BLaER1 treated with 17β-estradiol and CSF1 and Interleukin-3, amounts not matched to agents 10 nM and 100 nM (cell line): ENCODE results near the gene RPL18A.

ENCODE experiments used
- H3K27ac ChIP-seq, 11 experiments: shearing (Covaris generic); formaldehyde crosslinking; 2 replicates each; pipeline ENCODE4 v1.8.1; 2022
- H3K27me3 ChIP-seq, 11 experiments: shearing (Covaris generic); formaldehyde crosslinking; 2 replicates each; pipeline ENCODE4 v1.8.1; 2022
- H3K36me3 ChIP-seq, 11 experiments: shearing (Covaris generic); formaldehyde crosslinking; 2 replicates each; pipeline ENCODE4 v1.8.1; 2022
- H3K4me1 ChIP-seq, 10 experiments: shearing (Covaris generic); formaldehyde crosslinking; 2 replicates each; pipeline ENCODE4 v1.8.1; 2022
- H3K4me2 ChIP-seq, 11 experiments: shearing (Covaris generic); formaldehyde crosslinking; 2 replicates each; pipeline ENCODE4 v1.8.1; 2022
- H3K4me3 ChIP-seq, 10 experiments: shearing (Covaris generic); formaldehyde crosslinking; 2 replicates each; pipeline ENCODE4 v1.8.1; 2022
- H3K9ac ChIP-seq, 11 experiments: shearing (Covaris generic); formaldehyde crosslinking; 2 replicates each; pipeline ENCODE4 v1.8.1; 2022
- H3K9me3 ChIP-seq, 11 experiments: shearing (Covaris generic); formaldehyde crosslinking; replicated peaks in 1 of 11; 2 replicates each; pipeline ENCODE4 v1.8.1; 2022
- H4K20me1 ChIP-seq, 11 experiments: shearing (Covaris generic); formaldehyde crosslinking; 2 replicates each; pipeline ENCODE4 v1.8.1; 2022
- Cebpa-rat ChIP-seq, 11 experiments: shearing (Covaris generic); IDR thresholded peaks; 2 replicates each; pipeline ENCODE4 v1.8.1; 2022

RPL18A gene

GRCh38 chr19:17829855-17830566 lies 29.7 kb upstream of the RPL18A start:
- H3K4me2 ChIP-seq, result no peak overlapping the region
- TF ChIP-seq Cebpa-rat (IDR thresholded peaks at IDR 0.05), result no peak
- H3K4me1 ChIP-seq, result peaks cover 0 to 20% (median 3%) of the 10 kb centered on the region in 10 experiments; a peak in 9 of 20 replicates
- no peak overlapping the region for H3K9ac ChIP-seq
- no peak overlapping the region for H3K4me3 ChIP-seq
- no peaks in the 10 kb centered on the region for H3K27me3 ChIP-seq
- peaks cover 0 to 19% (median 8%) of the 10 kb centered on the region in 11 experiments; a peak in 15 of 22 replicates for H3K9me3 ChIP-seq
- H3K36me3 ChIP-seq, result peaks cover 55 to 97% (median 90%) of the 10 kb centered on the region in 11 experiments
- peaks cover 0 to 91% (median 0%) of the 10 kb centered on the region in 11 experiments; a peak in 6 of 22 replicates for H4K20me1 ChIP-seq
- no peak overlapping the region for H3K27ac ChIP-seq

DNA sequence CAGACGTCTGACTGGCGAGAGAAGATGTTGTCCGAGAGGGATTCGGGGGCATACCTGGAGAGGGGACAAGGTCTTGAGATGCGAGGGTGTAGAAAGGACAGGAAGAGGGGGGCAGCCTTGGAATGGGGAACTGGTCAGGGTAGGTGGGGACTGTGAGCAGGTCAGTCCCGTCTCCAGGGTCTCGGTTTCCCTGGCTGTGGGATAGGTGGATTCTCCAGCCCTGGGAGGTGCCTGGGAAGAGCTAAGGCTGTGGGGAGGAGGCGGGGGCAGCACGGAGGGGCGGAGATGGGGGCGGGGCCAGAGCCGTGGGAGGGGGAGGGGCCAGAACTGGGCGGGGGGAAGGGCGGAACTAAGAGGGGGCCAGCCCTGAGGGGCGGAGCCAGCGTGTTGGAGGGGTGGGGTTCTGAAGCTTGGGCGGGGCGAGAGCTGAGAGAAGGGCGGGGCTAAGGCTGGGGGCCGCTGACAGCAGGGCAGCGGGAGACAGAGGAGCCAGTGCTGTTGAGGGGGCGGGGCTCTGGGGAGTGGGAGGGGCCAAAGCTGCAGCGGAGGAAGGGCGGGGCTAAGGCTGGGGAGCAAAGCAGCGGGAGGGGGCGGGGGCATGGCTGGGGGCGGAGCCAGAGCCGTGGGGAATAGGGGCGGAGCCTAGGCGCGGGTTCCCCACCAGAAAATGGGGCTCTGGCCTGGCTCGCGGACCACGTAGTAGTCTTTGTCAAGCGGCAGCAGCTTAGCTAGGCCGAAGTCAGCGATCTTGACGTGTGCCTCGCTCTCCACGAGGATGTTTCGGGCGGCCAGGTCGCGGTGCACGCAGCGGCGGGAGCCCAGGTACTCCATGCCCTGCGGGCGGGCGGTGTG lies 28.9 kb upstream of the RPL18A start:
- TF ChIP-seq Cebpa-rat (IDR thresholded peaks at IDR 0.05), result no peak
- no peak overlapping the region for H3K9ac ChIP-seq
- peaks cover 58 to 97% (median 91%) of the 10 kb centered on the region in 11 experiments for H3K36me3 ChIP-seq
- H3K4me3 ChIP-seq, result no peak overlapping the region
- H3K4me1 ChIP-seq, result peaks cover 0 to 20% (median 3%) of the 10 kb centered on the region in 10 experiments; a peak in 9 of 20 replicates
- no peak overlapping the region for H3K4me2 ChIP-seq
- no peaks in the 10 kb centered on the region for H3K27me3 ChIP-seq
- peaks cover 0 to 19% (median 8%) of the 10 kb centered on the region in 11 experiments; a peak in 15 of 22 replicates for H3K9me3 ChIP-seq
- no peak overlapping the region for H3K27ac ChIP-seq
- peaks cover 0 to 93% (median 0%) of the 10 kb centered on the region in 11 experiments; a peak in 7 of 22 replicates for H4K20me1 ChIP-seq

DNA sequence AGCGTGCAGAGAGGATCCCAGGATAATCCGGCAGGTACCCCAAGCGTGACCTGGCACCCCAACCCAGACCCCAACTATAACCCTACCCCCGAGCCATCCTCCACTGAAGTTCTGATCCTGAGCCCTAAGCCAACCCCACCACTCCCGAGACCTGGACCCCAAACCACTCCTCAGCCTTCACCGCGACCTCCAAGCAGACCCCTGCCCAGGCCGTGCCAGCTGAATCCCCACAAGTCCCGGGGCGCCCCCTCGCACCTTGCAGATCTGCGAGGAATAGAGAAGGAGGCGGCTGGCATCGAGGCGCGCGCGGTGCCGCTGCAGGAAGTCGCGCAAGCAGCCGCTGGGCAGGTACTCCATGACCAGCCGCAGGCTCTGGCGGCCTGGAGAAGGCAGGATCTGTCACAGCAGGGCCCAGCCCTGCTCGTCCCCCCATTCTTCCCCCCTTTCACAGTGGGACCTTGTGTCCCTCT lies 28.3 kb upstream of the RPL18A start:
- Histone ChIP-seq H3K4me2 (no peak overlapping the region), H3K36me3 (peaks cover 62 to 97% (median 91%) of the 10 kb centered on the region in 11 experiments), H3K4me3 (no peak overlapping the region)

GRCh38 chr19:17832443-17833208 lies 27.1 kb upstream of the RPL18A start:
- no peak overlapping the region for H3K4me3 ChIP-seq
- TF ChIP-seq Cebpa-rat (IDR thresholded peaks at IDR 0.05), result no peak
- H3K36me3 ChIP-seq, result peaks cover 63 to 96% (median 90%) of the 10 kb centered on the region in 11 experiments
- no peak overlapping the region for H3K4me2 ChIP-seq
- H3K9ac ChIP-seq, result no peak overlapping the region
- H3K27me3 ChIP-seq, result no peaks in the 10 kb centered on the region
- peaks cover 0 to 86% (median 0%) of the 10 kb centered on the region in 11 experiments; a peak in 7 of 22 replicates for H4K20me1 ChIP-seq
- H3K4me1 ChIP-seq, result peaks cover 0 to 18% (median 1%) of the 10 kb centered on the region in 10 experiments; a peak in 9 of 20 replicates
- no peak overlapping the region for H3K27ac ChIP-seq
- H3K9me3 ChIP-seq, result peaks cover 0 to 19% (median 8%) of the 10 kb centered on the region in 11 experiments; a peak in 15 of 22 replicates

More for the DNA sequence above, 28.3 kb upstream of the RPL18A start:
- Histone ChIP-seq H3K9me3 (peaks cover 0 to 19% (median 8%) of the 10 kb centered on the region in 11 experiments; a peak in 15 of 22 replicates), H4K20me1 (peaks cover 0 to 93% (median 0%) of the 10 kb centered on the region in 11 experiments; a peak in 7 of 22 replicates), H3K9ac (no peak overlapping the region), H3K27me3 (no peaks in the 10 kb centered on the region), H3K4me1 (peaks cover 0 to 20% (median 3%) of the 10 kb centered on the region in 10 experiments; a peak in 9 of 20 replicates), H3K27ac (no peak overlapping the region)
- TF ChIP-seq Cebpa-rat (IDR thresholded peaks at IDR 0.05), result no peak

DNA sequence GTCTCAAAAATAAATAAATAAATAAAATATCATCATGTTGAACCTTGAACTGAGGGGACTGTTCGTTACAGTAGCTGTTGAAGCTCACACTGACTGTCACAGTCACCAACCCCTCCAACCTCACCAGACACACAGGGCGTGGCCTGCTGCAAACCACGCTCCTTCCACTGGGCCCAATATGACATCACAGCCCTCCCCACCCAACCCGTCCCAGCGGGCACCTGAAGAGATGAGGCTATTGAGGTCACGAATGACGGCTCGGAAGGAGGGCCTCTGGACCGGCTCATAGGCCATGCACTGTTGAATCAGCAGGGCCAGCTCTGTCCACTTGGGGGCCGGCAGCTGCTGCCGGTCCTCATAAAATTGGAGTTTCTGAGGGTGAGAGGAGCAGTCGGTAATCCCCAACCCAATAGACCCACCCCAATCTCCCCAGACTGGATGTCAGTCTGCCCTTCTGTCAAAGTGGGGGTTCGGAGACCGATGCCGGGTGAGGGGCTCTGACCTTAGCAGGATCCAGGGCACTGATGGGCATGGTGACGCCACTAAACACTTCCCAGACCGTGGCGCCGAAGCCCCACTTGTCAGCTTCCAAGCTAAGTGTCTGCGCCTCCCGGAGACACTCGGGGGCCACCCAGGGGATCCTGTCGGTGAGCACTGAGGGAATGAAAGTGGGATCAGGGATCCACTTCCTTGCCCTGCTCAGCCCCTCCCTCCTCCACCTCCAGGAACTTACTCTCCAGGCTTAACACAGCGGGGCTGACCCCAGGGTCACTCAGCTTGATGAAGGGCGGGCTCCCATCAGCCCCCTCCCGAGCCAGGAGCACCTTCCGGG lies 25.1 kb upstream of the RPL18A start:
- H3K27me3 ChIP-seq, result no peaks in the 10 kb centered on the region
- H4K20me1 ChIP-seq, result peaks cover 0 to 84% (median 0%) of the 10 kb centered on the region in 11 experiments; a peak in 7 of 22 replicates
- no peak overlapping the region for H3K9ac ChIP-seq
- H3K27ac ChIP-seq, result no peak overlapping the region
- peaks cover 0 to 19% (median 8%) of the 10 kb centered on the region in 11 experiments; a peak in 15 of 22 replicates for H3K9me3 ChIP-seq
- no peak overlapping the region for H3K4me3 ChIP-seq
- no peak for TF ChIP-seq Cebpa-rat (IDR thresholded peaks at IDR 0.05)
- H3K36me3 ChIP-seq, result peaks cover 73 to 96% (median 90%) of the 10 kb centered on the region in 11 experiments
- H3K4me1 ChIP-seq, result peaks cover 0 to under 1% (median 0%) of the 10 kb centered on the region in 10 experiments; a peak in 1 of 20 replicates
- no peak overlapping the region for H3K4me2 ChIP-seq

DNA sequence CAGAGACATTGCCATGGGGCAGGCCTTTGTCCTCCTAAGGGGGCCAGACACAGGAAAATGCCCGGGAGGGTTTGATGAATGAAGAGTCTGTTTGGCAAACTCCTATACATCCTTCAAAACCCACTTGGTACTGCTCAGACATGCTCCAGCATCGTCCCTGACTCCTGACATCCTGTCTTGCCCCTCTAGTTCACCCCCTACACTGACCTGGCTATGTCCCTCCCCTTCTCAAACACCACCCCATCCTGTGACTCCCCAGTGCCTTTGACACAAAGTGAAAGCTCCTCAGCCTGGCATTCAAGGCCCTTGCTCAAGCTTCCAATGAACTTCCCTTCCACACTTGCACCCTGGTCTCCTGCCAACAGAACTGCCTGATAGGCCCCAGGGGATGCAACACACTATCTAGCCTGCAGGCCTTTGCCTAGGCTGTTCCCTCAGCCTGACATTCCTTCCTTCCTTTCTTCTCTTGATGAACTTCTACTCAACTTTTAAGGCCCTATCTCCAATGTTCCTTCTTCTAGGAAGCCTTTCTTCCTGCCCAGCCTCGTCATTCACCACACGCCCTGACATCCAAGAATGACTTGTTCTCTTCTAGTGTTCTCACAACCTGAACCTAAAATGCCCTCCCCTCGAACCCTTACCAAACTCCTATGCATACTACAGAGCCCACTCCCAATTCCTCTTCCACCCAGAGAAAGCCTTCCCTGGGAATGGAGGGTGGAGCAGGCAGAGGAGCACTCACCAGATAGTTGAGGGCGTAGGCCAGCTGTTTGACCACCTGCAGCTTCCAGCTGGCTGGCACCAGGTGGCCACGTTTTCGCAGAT lies 24.3 kb upstream of the RPL18A start:
- Histone ChIP-seq H3K4me1 (no peaks in the 10 kb centered on the region), H3K27me3 (no peaks in the 10 kb centered on the region), H3K4me2 (no peak overlapping the region), H3K9me3 (peaks cover 0 to 19% (median 8%) of the 10 kb centered on the region in 11 experiments; a peak in 15 of 22 replicates), H4K20me1 (peaks cover 0 to 85% (median 0%) of the 10 kb centered on the region in 11 experiments; a peak in 7 of 22 replicates), H3K27ac (no peak overlapping the region), H3K4me3 (no peak overlapping the region), H3K36me3 (peaks cover 73 to 96% (median 91%) of the 10 kb centered on the region in 11 experiments), H3K9ac (no peak overlapping the region)
- no peak for TF ChIP-seq Cebpa-rat (IDR thresholded peaks at IDR 0.05)

DNA sequence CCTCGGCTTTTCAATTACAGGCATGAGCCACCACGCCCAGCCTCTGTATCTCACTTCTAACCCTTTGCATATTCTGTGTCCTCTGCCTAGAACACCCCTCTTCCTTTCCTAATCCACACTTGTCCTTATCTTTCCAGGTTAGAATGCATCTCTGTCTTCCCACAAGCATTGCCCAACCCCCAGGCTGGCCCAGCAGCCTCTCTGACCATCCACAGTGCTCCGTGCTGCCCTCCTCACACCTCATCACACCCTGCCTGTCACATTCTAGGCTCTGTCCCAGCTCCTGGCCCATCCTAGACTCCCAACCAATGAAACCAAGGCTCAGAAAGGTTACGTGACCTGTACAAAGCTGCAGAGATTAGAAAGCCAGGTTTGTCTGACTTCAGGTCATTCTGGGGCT lies 23.2 kb upstream of the RPL18A start:
- no peaks in the 10 kb centered on the region for H3K4me1 ChIP-seq
- H3K9me3 ChIP-seq, result peaks cover 0 to 14% (median 3%) of the 10 kb centered on the region in 11 experiments; a peak in 13 of 22 replicates
- no peak overlapping the region for H3K4me2 ChIP-seq
- no peak overlapping the region for H3K27ac ChIP-seq
- peaks cover 0 to 89% (median 0%) of the 10 kb centered on the region in 11 experiments; a peak in 7 of 22 replicates for H4K20me1 ChIP-seq
- H3K36me3 ChIP-seq, result peaks cover 78 to 99% (median 95%) of the 10 kb centered on the region in 11 experiments
- H3K27me3 ChIP-seq, result no peaks in the 10 kb centered on the region
- TF ChIP-seq Cebpa-rat (IDR thresholded peaks at IDR 0.05), result no peak
- H3K4me3 ChIP-seq, result no peak overlapping the region
- no peak overlapping the region for H3K9ac ChIP-seq
